ENCODE results near the gene CLIC1. TPM values are rescaled to one million over a fixed set of nuclear protein-coding genes. Genes with fewer than 3 reads are reported as not detected.
A peak's percentile ranks its signal among the peaks of the same experiment; 100 is the strongest.

Gene CLIC1
- total RNA-seq, 1 experiment from 2014 or later = 374 TPM

DNA sequence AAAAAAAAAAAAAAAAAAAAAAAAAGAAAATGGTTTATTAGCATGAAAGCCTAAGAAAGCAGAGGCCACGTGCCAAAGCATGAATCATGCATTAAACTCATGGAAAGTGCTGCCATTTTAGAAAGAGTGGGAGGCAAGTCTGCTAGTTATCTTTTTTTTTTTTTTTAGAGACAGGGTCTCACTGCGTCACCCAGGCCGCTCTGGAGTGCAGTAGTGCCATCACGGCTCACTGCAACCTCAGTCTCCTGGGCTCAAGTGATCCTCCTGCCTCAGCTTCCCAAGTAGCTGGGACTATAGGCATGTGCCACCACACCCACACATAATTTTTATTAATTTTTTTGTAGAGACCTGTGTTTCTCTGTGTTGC is 35.6 kb upstream of the CLIC1 start:
- Mint-ChIP-seq H3K4me1 (ENCODE audit: low read depth, unreplicated experiment) (peaks cover 13% of the 10 kb centered on the region), H3K9me3 (ENCODE audit: unreplicated experiment) (no peaks in the 10 kb centered on the region), H3K27me3 (ENCODE audit: insufficient read depth, unreplicated experiment) (no peaks in the 10 kb centered on the region), H3K36me3 (ENCODE audit: insufficient read depth, unreplicated experiment) (peaks cover 9% of the 10 kb centered on the region), H3K4me3 (ENCODE audit: unreplicated experiment) (no peak overlapping the region), H3K27ac (ENCODE audit: unreplicated experiment) (no peak overlapping the region)
- TF ChIP-seq, protein P1, sequence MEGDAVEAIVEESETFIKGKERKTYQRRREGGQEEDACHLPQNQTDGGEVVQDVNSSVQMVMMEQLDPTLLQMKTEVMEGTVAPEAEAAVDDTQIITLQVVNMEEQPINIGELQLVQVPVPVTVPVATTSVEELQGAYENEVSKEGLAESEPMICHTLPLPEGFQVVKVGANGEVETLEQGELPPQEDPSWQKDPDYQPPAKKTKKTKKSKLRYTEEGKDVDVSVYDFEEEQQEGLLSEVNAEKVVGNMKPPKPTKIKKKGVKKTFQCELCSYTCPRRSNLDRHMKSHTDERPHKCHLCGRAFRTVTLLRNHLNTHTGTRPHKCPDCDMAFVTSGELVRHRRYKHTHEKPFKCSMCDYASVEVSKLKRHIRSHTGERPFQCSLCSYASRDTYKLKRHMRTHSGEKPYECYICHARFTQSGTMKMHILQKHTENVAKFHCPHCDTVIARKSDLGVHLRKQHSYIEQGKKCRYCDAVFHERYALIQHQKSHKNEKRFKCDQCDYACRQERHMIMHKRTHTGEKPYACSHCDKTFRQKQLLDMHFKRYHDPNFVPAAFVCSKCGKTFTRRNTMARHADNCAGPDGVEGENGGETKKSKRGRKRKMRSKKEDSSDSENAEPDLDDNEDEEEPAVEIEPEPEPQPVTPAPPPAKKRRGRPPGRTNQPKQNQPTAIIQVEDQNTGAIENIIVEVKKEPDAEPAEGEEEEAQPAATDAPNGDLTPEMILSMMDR (IDR thresholded peaks at IDR 0.05; ENCODE audit: insufficient read depth in 1 of 2, low read depth in 1 of 2, low read length in 1 of 2, severe bottlenecking in 1 of 2, unreplicated experiment in 1 of 2) = no peak
- Histone ChIP-seq H3K4me1 (peaks cover 23% of the 10 kb centered on the region), H3K9me3 (no peaks in the 10 kb centered on the region), H3K36me3 (ENCODE audit: control insufficient read depth, insufficient read depth, low read length) (no peaks in the 10 kb centered on the region), H3K27me3 (replicated peaks; ENCODE audit: control insufficient read depth, insufficient read depth, low read length) (no peaks in the 10 kb centered on the region), H3K4me3 (ENCODE audit: low read depth, low read length) (no peak overlapping the region)
- intact Hi-C loops (cut with micrococcal nuclease; ENCODE audit: unreplicated experiment) = loop anchor here (1.0 kb wide), 1 partner anchor 58 kb away; no protein-coding TSS in a partner anchor
- no TSS peak for BruUV-seq (replicated peaks)
- no peak for DNase-seq
- POLR2A ChIA-PET = interaction anchor here (0.7 kb wide), 1 partner anchor 43 kb away, joined by 6 read pairs; no protein-coding TSS in a partner anchor
- CTCF ChIA-PET = interaction anchor here (0.6 to 1.5 kb wide), 5 partner anchors 33 to 327 kb away, joined by 3 to 8 read pairs (median 6); partner anchors contain the start of genes HSPA1A, HSPA1L, LY6G5C and MSH5

DNA sequence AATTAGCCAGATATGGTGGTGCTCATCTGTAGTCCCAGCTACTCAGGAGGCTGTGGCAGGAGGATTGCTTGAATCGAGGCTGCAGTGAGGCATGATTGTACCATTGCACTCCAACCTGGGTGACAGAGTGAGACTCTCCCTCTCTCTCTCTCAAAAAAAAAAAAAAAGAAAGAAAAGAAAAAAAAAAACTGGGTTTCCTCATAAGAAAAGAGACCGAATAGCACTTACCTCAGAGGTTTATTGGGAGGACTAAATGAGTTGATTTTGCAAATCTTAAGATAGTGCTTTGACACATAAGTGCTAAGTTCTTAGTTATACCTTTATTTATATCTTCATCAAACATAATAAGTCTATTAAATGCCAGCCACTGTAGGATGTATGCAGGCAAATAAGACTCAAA is 34.5 kb upstream of the CLIC1 start:
- CTCF ChIA-PET = interaction anchor here (1.4 to 2.5 kb wide), 4 partner anchors 32 to 57 kb away, joined by 3 to 32 read pairs (median 17); partner anchors contain the start of genes DDAH2, HSPA1B and MSH5
- Mint-ChIP-seq H3K27me3 (ENCODE audit: insufficient read depth, unreplicated experiment) (no peaks in the 10 kb centered on the region), H3K9me3 (ENCODE audit: unreplicated experiment) (no peaks in the 10 kb centered on the region), H3K4me1 (ENCODE audit: low read depth, unreplicated experiment) (peaks cover 8% of the 10 kb centered on the region), H3K27ac (ENCODE audit: unreplicated experiment) (no peak overlapping the region), H3K4me3 (ENCODE audit: unreplicated experiment) (no peak overlapping the region), H3K36me3 (ENCODE audit: insufficient read depth, unreplicated experiment) (no peaks in the 10 kb centered on the region)
- no peaks in the 10 kb centered on the region for H3K9me3 ChIP-seq
- no peak for DNase-seq
- H3K36me3 ChIP-seq (ENCODE audit: control insufficient read depth, insufficient read depth, low read length) = no peaks in the 10 kb centered on the region
- intact Hi-C loops (cut with micrococcal nuclease; ENCODE audit: unreplicated experiment) = no loop called here
- TF ChIP-seq, protein P1 (IDR thresholded peaks at IDR 0.05; ENCODE audit: insufficient read depth in 1 of 2, low read depth in 1 of 2, low read length in 1 of 2, severe bottlenecking in 1 of 2, unreplicated experiment in 1 of 2) = no peak
- peaks cover 15% of the 10 kb centered on the region for H3K4me1 ChIP-seq
- no peak overlapping the region for H3K4me3 ChIP-seq (ENCODE audit: low read depth, low read length)
- POLR2A ChIA-PET = interaction anchor here (0.6 to 0.7 kb wide), 2 partner anchors 25 to 30 kb away, joined by 3 to 4 read pairs; no protein-coding TSS in a partner anchor
- no TSS peak for BruUV-seq (replicated peaks)
- no peaks in the 10 kb centered on the region for H3K27me3 ChIP-seq (replicated peaks; ENCODE audit: control insufficient read depth, insufficient read depth, low read length)

DNA sequence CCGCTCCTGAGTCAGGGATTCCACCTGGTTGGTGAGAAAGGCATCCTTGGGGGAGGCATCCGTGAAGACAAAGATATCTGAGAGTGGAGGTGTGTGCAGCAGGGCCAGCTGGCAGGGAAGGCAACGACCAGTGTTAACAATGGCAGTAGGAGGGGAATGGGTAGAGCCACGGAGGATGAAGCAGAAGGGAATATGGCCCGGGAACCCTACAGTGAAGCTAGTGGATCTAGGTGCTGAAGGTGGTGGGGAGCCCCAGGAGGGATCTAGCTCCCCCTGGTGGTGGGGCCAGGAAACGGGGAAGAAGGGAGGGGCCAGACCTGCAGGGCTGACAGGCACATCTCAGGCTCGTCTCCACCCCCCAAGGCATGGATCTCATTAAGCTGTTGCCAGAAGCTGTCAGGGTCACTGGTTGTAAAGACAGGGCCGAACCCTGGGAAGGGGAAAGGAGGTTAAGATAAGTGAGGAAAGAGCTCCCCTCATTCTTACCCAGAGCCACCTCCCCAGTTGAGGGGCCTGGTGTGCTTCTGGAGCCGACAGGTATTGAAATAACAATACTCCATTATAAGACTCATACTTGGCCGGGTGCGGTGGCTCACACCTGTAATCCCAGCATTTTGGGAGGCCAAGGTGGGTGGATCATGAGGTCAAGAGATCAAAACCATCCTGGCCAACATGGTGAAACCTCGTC is 33.5 kb upstream of the CLIC1 start:
- no TSS peak for BruUV-seq (replicated peaks)
- POLR2A ChIA-PET = interaction anchor here (0.6 to 1.8 kb wide), 4 partner anchors 20 to 40 kb away, joined by 3 to 10 read pairs (median 7); partner anchors contain the start of genes DDAH2 and MSH5
- TF ChIP-seq, protein P1 (IDR thresholded peaks at IDR 0.05; ENCODE audit: insufficient read depth in 1 of 2, low read depth in 1 of 2, low read length in 1 of 2, severe bottlenecking in 1 of 2, unreplicated experiment in 1 of 2) = peak; percentile 85 to 87
- Mint-ChIP-seq H3K4me3 (ENCODE audit: unreplicated experiment) (no peak overlapping the region), H3K36me3 (ENCODE audit: insufficient read depth, unreplicated experiment) (no peaks in the 10 kb centered on the region), H3K4me1 (ENCODE audit: low read depth, unreplicated experiment) (peaks cover 8% of the 10 kb centered on the region), H3K27me3 (ENCODE audit: insufficient read depth, unreplicated experiment) (no peaks in the 10 kb centered on the region), H3K27ac (ENCODE audit: unreplicated experiment) (no peak overlapping the region), H3K9me3 (ENCODE audit: unreplicated experiment) (no peaks in the 10 kb centered on the region)
- Histone ChIP-seq H3K36me3 (ENCODE audit: control insufficient read depth, insufficient read depth, low read length) (no peaks in the 10 kb centered on the region), H3K4me1 (peaks cover 15% of the 10 kb centered on the region), H3K4me3 (ENCODE audit: low read depth, low read length) (no peak overlapping the region), H3K27me3 (replicated peaks; ENCODE audit: control insufficient read depth, insufficient read depth, low read length) (no peaks in the 10 kb centered on the region), H3K9me3 (no peaks in the 10 kb centered on the region)
- CTCF ChIA-PET = interaction anchor here (0.5 to 2.5 kb wide), 26 partner anchors 9 to 189 kb away, joined by 3 to 32 read pairs (median 4); partner anchors contain the start of genes ABHD16A, C6orf47, DDAH2 and HSPA1B
- peak; percentile 85 to 89 for DNase-seq
- intact Hi-C loops (cut with micrococcal nuclease; ENCODE audit: unreplicated experiment) = loop anchor here (1.0 kb wide), 3 partner anchors 41 to 93 kb away; partner anchors contain the start of gene DDAH2
